ENCODE results near the gene NUDT16.

DNA sequence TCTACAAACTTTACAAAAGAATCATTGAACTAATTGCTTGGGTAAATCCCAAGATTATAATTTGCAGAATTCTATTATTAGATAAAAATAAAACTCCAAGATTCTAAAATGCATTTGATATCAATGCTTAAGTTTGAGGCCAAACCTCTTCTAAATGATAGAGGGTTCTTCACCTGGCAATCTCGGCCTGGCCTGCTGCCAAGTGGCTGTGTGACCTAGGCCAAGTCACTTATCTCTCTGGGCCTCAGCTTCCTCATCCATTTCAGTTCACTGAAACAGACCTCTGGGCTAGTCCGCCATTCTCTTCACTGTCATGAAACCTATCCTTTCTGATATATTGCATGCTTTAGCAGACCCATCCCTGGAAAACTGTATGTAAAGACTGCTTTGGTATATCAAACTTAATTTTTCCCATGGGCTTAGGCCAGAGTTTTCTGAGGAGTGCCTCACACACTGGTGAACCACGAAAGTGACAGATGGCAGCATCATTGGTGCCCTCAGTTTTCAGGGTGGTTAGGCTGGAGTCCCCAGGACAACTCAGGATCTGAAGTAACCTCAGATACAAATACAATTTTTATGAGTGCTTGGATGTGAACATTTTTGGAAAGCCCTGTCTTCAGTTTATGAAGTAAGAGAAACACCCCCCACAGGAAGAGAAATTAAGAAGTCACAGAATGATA, 21.8 kb downstream of the NUDT16 start:
- TF ChIP-seq CTCF (IDR thresholded peaks at IDR 0.05; ENCODE audit: low read depth, low read length) (no peak), EZH2phosphoT487 (IDR thresholded peaks at IDR 0.05; ENCODE audit: low read depth) (no peak)
